Measurements from ENCODE around the gene YWHAE. TPM values are rescaled to one million over a fixed set of nuclear protein-coding genes. Genes with fewer than 3 reads are reported as not detected.

Gene YWHAE
- total RNA-seq, 2 experiments from 2014 or later, result 267 to 646 TPM

- Histone ChIP-seq H3K4me3 (ENCODE audit: low read depth, low read length, poor library complexity, severe bottlenecking) (no peak overlapping the region), H4K20me1 (ENCODE audit: insufficient read depth, low read length) (no peaks in the 10 kb centered on the region), H2AFZ (ENCODE audit: low read length) (no peak overlapping the region), H3K27ac (ENCODE audit: low read depth, low read length, poor library complexity, severe bottlenecking) (no peak overlapping the region), H3K4me2 (ENCODE audit: low read length) (no peak overlapping the region), H3K9me3 (ENCODE audit: low read length) (no peaks in the 10 kb centered on the region), H3K79me2 (ENCODE audit: insufficient read depth, low read depth, low read length) (no peaks in the 10 kb centered on the region), H3K4me1 (ENCODE audit: insufficient read depth, low read length, poor library complexity, severe bottlenecking) (no peaks in the 10 kb centered on the region), H3K9me2 (ENCODE audit: insufficient read depth, low read length) (no peaks in the 10 kb centered on the region), H3K36me3 (ENCODE audit: insufficient read depth, low read length) (no peaks in the 10 kb centered on the region)
- DNase-seq (ENCODE audit: low spot score), result no peak
- no TSS peak for BruUV-seq (replicated peaks)
- ChIA-PET CTCF (ENCODE audit: unreplicated experiment) (no interaction called here), POLR2A (interaction anchor here (0.5 kb wide), 1 partner anchor 9 kb away, joined by 3 read pairs; no protein-coding TSS in a partner anchor)
- TF ChIP-seq, protein P1, sequence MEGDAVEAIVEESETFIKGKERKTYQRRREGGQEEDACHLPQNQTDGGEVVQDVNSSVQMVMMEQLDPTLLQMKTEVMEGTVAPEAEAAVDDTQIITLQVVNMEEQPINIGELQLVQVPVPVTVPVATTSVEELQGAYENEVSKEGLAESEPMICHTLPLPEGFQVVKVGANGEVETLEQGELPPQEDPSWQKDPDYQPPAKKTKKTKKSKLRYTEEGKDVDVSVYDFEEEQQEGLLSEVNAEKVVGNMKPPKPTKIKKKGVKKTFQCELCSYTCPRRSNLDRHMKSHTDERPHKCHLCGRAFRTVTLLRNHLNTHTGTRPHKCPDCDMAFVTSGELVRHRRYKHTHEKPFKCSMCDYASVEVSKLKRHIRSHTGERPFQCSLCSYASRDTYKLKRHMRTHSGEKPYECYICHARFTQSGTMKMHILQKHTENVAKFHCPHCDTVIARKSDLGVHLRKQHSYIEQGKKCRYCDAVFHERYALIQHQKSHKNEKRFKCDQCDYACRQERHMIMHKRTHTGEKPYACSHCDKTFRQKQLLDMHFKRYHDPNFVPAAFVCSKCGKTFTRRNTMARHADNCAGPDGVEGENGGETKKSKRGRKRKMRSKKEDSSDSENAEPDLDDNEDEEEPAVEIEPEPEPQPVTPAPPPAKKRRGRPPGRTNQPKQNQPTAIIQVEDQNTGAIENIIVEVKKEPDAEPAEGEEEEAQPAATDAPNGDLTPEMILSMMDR (conservative IDR thresholded peaks at IDR 0.05; ENCODE audit: low read length), result no peak
- no peak for TF ChIP-seq EZH2phosphoT487 (IDR thresholded peaks at IDR 0.05; ENCODE audit: borderline replicate concordance, low read depth, low read length)
- intact Hi-C loops (cut with micrococcal nuclease; ENCODE audit: unreplicated experiment), result no loop called here
These were observed 84.1 kb downstream of the YWHAE start for GRCh38 chr17:1315891-1316403.

GRCh38 chr17:1315409-1315808, 84.6 kb downstream of the YWHAE start:
- Histone ChIP-seq H4K20me1 (ENCODE audit: insufficient read depth, low read length) (no peaks in the 10 kb centered on the region), H3K4me2 (ENCODE audit: low read length) (no peak overlapping the region), H3K36me3 (ENCODE audit: insufficient read depth, low read length) (no peaks in the 10 kb centered on the region), H3K9me3 (ENCODE audit: low read length) (no peaks in the 10 kb centered on the region), H3K4me3 (ENCODE audit: low read depth, low read length, poor library complexity, severe bottlenecking) (no peak overlapping the region), H3K27ac (ENCODE audit: low read depth, low read length, poor library complexity, severe bottlenecking) (no peak overlapping the region), H3K4me1 (ENCODE audit: insufficient read depth, low read length, poor library complexity, severe bottlenecking) (no peaks in the 10 kb centered on the region), H3K9me2 (ENCODE audit: insufficient read depth, low read length) (no peaks in the 10 kb centered on the region), H2AFZ (ENCODE audit: low read length) (no peak overlapping the region), H3K79me2 (ENCODE audit: insufficient read depth, low read depth, low read length) (no peaks in the 10 kb centered on the region)
- DNase-seq (ENCODE audit: low spot score), result no peak
- ChIA-PET POLR2A (no interaction called here), CTCF (ENCODE audit: unreplicated experiment) (no interaction called here)
- no TSS peak for BruUV-seq (replicated peaks)
- TF ChIP-seq EZH2phosphoT487 (IDR thresholded peaks at IDR 0.05; ENCODE audit: borderline replicate concordance, low read depth, low read length), result no peak
- TF ChIP-seq, protein P1 (conservative IDR thresholded peaks at IDR 0.05; ENCODE audit: low read length), result no peak
- intact Hi-C loops (cut with micrococcal nuclease; ENCODE audit: unreplicated experiment), result no loop called here

GRCh38 chr17:1313270-1314005, 86.6 kb downstream of the YWHAE start:
- H4K20me1 ChIP-seq (ENCODE audit: insufficient read depth, low read length), result no peaks in the 10 kb centered on the region
- no peak overlapping the region for H3K4me2 ChIP-seq (ENCODE audit: low read length)
- no peak overlapping the region for H3K27ac ChIP-seq (ENCODE audit: low read depth, low read length, poor library complexity, severe bottlenecking)
- ChIA-PET CTCF (ENCODE audit: unreplicated experiment) (no interaction called here), POLR2A (interaction anchor here (0.7 kb wide), 1 partner anchor 946 kb away, joined by 3 read pairs; no protein-coding TSS in a partner anchor)
- H3K9me3 ChIP-seq (ENCODE audit: low read length), result no peaks in the 10 kb centered on the region
- H3K4me1 ChIP-seq (ENCODE audit: insufficient read depth, low read length, poor library complexity, severe bottlenecking), result no peaks in the 10 kb centered on the region
- H3K9me2 ChIP-seq (ENCODE audit: insufficient read depth, low read length), result no peaks in the 10 kb centered on the region
- no TSS peak for BruUV-seq (replicated peaks)
- no peaks in the 10 kb centered on the region for H3K36me3 ChIP-seq (ENCODE audit: insufficient read depth, low read length)
- H3K79me2 ChIP-seq (ENCODE audit: insufficient read depth, low read depth, low read length), result no peaks in the 10 kb centered on the region
- intact Hi-C loops (cut with micrococcal nuclease; ENCODE audit: unreplicated experiment), result no loop called here
- no peak for DNase-seq (ENCODE audit: low spot score)
- TF ChIP-seq, protein P1 (conservative IDR thresholded peaks at IDR 0.05; ENCODE audit: low read length), result no peak
- no peak for TF ChIP-seq EZH2phosphoT487 (IDR thresholded peaks at IDR 0.05; ENCODE audit: borderline replicate concordance, low read depth, low read length)
- no peak overlapping the region for H3K4me3 ChIP-seq (ENCODE audit: low read depth, low read length, poor library complexity, severe bottlenecking)
- H2AFZ ChIP-seq (ENCODE audit: low read length), result no peak overlapping the region
